B cell (primary cell): ENCODE data around the gene CDKN2B. TPM values are rescaled to one million over a fixed set of nuclear protein-coding genes. Genes with fewer than 3 reads are reported as not detected.

ENCODE experiments used
- ATAC-seq: fragments of 200-7000 bp; cut with Tn5 transposase; one replicate; pipeline ENCODE4 v1.10.0; 2021; ENCODE audit warnings: low read depth, mild to moderate bottlenecking, moderate number of reproducible peaks, moderate library complexity
- CTCF ChIA-PET: fragments of 350-600 bp; sonication (Branson Sonifier 250); formaldehyde crosslinking; loops from one replicate; lab custom pipeline; 2021; ENCODE audit warnings: antibody characterized with exemption, inconsistent platforms; lab: Charles Lee
- POLR2A ChIA-PET: fragments of 350-600 bp; sonication (Branson Sonifier 250); formaldehyde crosslinking; loops from one replicate; lab custom pipeline; 2021; ENCODE audit warnings: antibody characterized with exemption; lab: Charles Lee
- DNase-seq: peaks from one replicate; pipeline ENCODE4 v3.0.0; 2013
- H2AFZ ChIP-seq: 2 replicates; pipeline ENCODE4 v1.6.1; 2012; ENCODE audit warnings: mild to moderate bottlenecking, low read depth, low read length; ENCODE audit not compliant: insufficient read depth, poor library complexity, severe bottlenecking
- H3K27ac ChIP-seq, 2 donors: 1 replicate in 1 of 2; 2 replicates in 1 of 2; pipeline ENCODE4 v1.5.1; 2012 to 2013; ENCODE audit warnings: low read length in 2 of 2, mild to moderate bottlenecking in 2 of 2, moderate library complexity in 1 of 2
- H3K27me3 ChIP-seq, 4 experiments: fragments of 200-600 bp in 1 of 4; sonication (generic) in 1 of 4; replicated peaks in 1 of 4; 1 replicate in 2 of 4; 2 replicates in 2 of 4; pipeline versions ENCODE4 v1.6.1 to v1.7.0; 2013 to 2016; ENCODE audit warnings: low read length in 3 of 4, mild to moderate bottlenecking in 2 of 4, mixed read lengths in 1 of 4, moderate library complexity in 1 of 4; ENCODE audit not compliant: insufficient read depth in 4 of 4, control insufficient read depth in 3 of 4; ENCODE audit errors: control extremely low read depth in 1 of 4
- H3K36me3 ChIP-seq, 2 experiments: replicated peaks in 1 of 2; 1 replicate in 1 of 2; 2 replicates in 1 of 2; pipeline versions ENCODE4 v1.6.1 to v1.7.1; 2013; ENCODE audit warnings: low read length in 1 of 2; ENCODE audit not compliant: insufficient read depth in 2 of 2, control insufficient read depth in 1 of 2; ENCODE audit errors: control extremely low read depth in 1 of 2, extremely low read depth in 1 of 2
- H3K4me1 ChIP-seq, 2 donors: fragments of 200-600 bp in 1 of 2; sonication (generic) in 1 of 2; 1 replicate in 1 of 2; 2 replicates in 1 of 2; pipeline versions ENCODE4 v1.5.1 to v1.6.1; 2013 to 2017; ENCODE audit warnings: low read length in 2 of 2; ENCODE audit not compliant: control insufficient read depth in 2 of 2, insufficient read depth in 2 of 2
- H3K4me2 ChIP-seq: replicated peaks from 2 replicates; pipeline ENCODE3; 2012; ENCODE audit warnings: mild to moderate bottlenecking, low read depth, low read length; ENCODE audit not compliant: poor library complexity, severe bottlenecking
- H3K4me3 ChIP-seq, 5 experiments: fragments of 200-600 bp in 1 of 5; sonication (generic) in 1 of 5; 1 replicate in 3 of 5; 2 replicates in 2 of 5; pipeline versions ENCODE4 v1.5.1 to v1.7.0; 2011 to 2016; ENCODE audit warnings: low read length in 4 of 5, mild to moderate bottlenecking in 4 of 5, low read depth in 2 of 5, control low read depth in 1 of 5, moderate library complexity in 1 of 5; ENCODE audit not compliant: insufficient read depth in 1 of 5; ENCODE audit errors: control extremely low read depth in 1 of 5, extremely low read depth in 1 of 5
- H3K79me2 ChIP-seq: fragments of 200-600 bp; sonication (generic); one replicate; pipeline ENCODE4 v1.6.0; 2016; ENCODE audit warnings: low read length; ENCODE audit not compliant: control insufficient read depth, insufficient read depth
- H3K9ac ChIP-seq: fragments of 200-600 bp; sonication (generic); 2 replicates; pipeline ENCODE4 v1.6.1; 2017; ENCODE audit warnings: mild to moderate bottlenecking, low read length, moderate library complexity
- H3K9me3 ChIP-seq, 3 donors: one replicate each; pipeline versions ENCODE4 v1.6.1 to v1.7.1; 2013; ENCODE audit warnings: low read length in 2 of 3; ENCODE audit not compliant: control insufficient read depth in 2 of 3, insufficient read depth in 1 of 3; ENCODE audit errors: control extremely low read depth in 1 of 3
- H4K20me1 ChIP-seq: 2 replicates; pipeline ENCODE4 v1.6.0; 2012; ENCODE audit warnings: mild to moderate bottlenecking, low read length; ENCODE audit not compliant: insufficient read depth, control insufficient read depth, poor library complexity, severe bottlenecking
- H3K27ac Mint-ChIP-seq: one replicate; pipeline ENCODE4 v1.8.0; 2021; ENCODE audit warnings: mixed read lengths
- H3K27me3 Mint-ChIP-seq: one replicate; pipeline ENCODE4 v1.8.0; 2021; ENCODE audit warnings: mixed read lengths
- H3K4me1 Mint-ChIP-seq: one replicate; pipeline ENCODE4 v1.8.0; 2021; ENCODE audit warnings: mixed read lengths
- H3K4me3 Mint-ChIP-seq: one replicate; pipeline ENCODE4 v1.8.0; 2021; ENCODE audit warnings: mixed read lengths
- H3K9me3 Mint-ChIP-seq: one replicate; pipeline ENCODE4 v1.8.0; 2022; ENCODE audit warnings: mixed read lengths; ENCODE audit not compliant: insufficient read depth
- EZH2 ChIP-seq: IDR thresholded peaks from 2 replicates; pipeline ENCODE4 v1.6.1; 2012; ENCODE audit warnings: borderline replicate concordance, low read depth, mild to moderate bottlenecking, moderate library complexity, low read length; ENCODE audit not compliant: insufficient read depth, poor library complexity, severe bottlenecking
- WGBS: methylation state at CpG from one replicate; pipeline ENCODE4 v1.1.5; 2013; ENCODE audit warnings: missing lambda C conversion rate; ENCODE audit not compliant: insufficient coverage; 5-methylcytosine and 5-hydroxymethylcytosine counted together
- intact Hi-C: fragments of 100-400 bp; cut with micrococcal nuclease; formaldehyde crosslinking; loops from one replicate; pipeline ENCODE4 v1.10.0; 2022
- polyA plus RNA-seq: library from polyadenylated mRNA; depleted of rRNA; stranded (reverse); fragments of >200 nt; gene quantifications from 2 replicates; pipeline ENCODE4 v1.2.3, GENCODE V29; 2012
- total RNA-seq, 2 donors: library from RNA; stranded (reverse); fragments of 120-200 nt in 1 of 2; gene quantifications; 1 replicate in 1 of 2; 2 replicates in 1 of 2; pipeline versions ENCODE4 v1.2.3 to v1.2.4, GENCODE V29; 2013 to 2022
- TF ChIP-seq, protein P1 (sequence below): fragments of 200-600 bp; IDR thresholded peaks from one replicate; pipeline ENCODE4 v1.8.0; 2022; ENCODE audit warnings: antibody characterized with exemption, mild to moderate bottlenecking

The CDKN2B gene
- total and polyA plus RNA-seq, 2 donors (not counting 1 experiment from before 2014, with no cell fraction given), result 0.36 to 0.42 TPM

DNA sequence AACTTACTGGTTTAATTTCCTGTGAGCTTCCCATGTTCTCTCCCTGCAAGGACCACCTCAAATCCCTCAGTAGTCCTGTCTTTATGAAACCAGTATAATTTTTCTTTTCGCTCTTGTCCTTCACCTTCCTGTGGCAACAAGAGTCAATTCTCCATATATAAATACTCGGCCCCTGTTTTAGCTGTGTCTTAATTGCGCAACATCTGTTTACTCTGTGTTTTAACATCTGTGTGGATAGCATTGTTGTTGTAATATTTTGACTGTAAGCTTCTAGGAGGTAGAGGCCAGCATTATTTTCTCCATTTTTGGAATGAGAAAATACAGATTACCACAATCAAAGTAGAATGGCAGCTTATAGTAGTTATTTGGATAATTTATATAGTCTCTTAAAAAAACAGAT is 30.2 kb upstream of the CDKN2B start:
- TF ChIP-seq, protein P1, sequence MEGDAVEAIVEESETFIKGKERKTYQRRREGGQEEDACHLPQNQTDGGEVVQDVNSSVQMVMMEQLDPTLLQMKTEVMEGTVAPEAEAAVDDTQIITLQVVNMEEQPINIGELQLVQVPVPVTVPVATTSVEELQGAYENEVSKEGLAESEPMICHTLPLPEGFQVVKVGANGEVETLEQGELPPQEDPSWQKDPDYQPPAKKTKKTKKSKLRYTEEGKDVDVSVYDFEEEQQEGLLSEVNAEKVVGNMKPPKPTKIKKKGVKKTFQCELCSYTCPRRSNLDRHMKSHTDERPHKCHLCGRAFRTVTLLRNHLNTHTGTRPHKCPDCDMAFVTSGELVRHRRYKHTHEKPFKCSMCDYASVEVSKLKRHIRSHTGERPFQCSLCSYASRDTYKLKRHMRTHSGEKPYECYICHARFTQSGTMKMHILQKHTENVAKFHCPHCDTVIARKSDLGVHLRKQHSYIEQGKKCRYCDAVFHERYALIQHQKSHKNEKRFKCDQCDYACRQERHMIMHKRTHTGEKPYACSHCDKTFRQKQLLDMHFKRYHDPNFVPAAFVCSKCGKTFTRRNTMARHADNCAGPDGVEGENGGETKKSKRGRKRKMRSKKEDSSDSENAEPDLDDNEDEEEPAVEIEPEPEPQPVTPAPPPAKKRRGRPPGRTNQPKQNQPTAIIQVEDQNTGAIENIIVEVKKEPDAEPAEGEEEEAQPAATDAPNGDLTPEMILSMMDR, result no peak
- no peak for TF ChIP-seq EZH2
- POLR2A ChIA-PET, result interaction anchor here (1.0 kb wide), 1 partner anchor 237 kb away, joined by 3 read pairs; no protein-coding TSS in a partner anchor
- no peaks in the 10 kb centered on the region for H3K27me3 ChIP-seq
- no peak overlapping the region for H2AFZ ChIP-seq
- Mint-ChIP-seq H3K9me3 (no peaks in the 10 kb centered on the region), H3K4me1 (no peaks in the 10 kb centered on the region), H3K27me3 (no peaks in the 10 kb centered on the region), H3K27ac (no peak overlapping the region), H3K4me3 (no peak overlapping the region)
- DNase-seq (no peak), ATAC-seq (no peak)
- no peaks in the 10 kb centered on the region for H4K20me1 ChIP-seq
- no peaks in the 10 kb centered on the region for H3K9me3 ChIP-seq
- intact Hi-C loops, result loop anchor here (5.0 kb wide), 1 partner anchor 332 kb away; no protein-coding TSS in a partner anchor
- no peaks in the 10 kb centered on the region for H3K4me1 ChIP-seq
- CTCF ChIA-PET, result interaction anchor here (0.9 to 9.5 kb wide), 8 partner anchors 9 to 227 kb away, joined by 3 to 217 read pairs (median 4); partner anchors contain the start of gene CDKN2B
- no peak overlapping the region for H3K27ac ChIP-seq
- H3K4me3 ChIP-seq, result no peak overlapping the region
- no peak overlapping the region for H3K4me2 ChIP-seq
- no peaks in the 10 kb centered on the region for H3K79me2 ChIP-seq
- H3K36me3 ChIP-seq, result no peaks in the 10 kb centered on the region
- no peak overlapping the region for H3K9ac ChIP-seq
- no CpG with 5 or more reads among the region's 3 CpGs for WGBS

DNA sequence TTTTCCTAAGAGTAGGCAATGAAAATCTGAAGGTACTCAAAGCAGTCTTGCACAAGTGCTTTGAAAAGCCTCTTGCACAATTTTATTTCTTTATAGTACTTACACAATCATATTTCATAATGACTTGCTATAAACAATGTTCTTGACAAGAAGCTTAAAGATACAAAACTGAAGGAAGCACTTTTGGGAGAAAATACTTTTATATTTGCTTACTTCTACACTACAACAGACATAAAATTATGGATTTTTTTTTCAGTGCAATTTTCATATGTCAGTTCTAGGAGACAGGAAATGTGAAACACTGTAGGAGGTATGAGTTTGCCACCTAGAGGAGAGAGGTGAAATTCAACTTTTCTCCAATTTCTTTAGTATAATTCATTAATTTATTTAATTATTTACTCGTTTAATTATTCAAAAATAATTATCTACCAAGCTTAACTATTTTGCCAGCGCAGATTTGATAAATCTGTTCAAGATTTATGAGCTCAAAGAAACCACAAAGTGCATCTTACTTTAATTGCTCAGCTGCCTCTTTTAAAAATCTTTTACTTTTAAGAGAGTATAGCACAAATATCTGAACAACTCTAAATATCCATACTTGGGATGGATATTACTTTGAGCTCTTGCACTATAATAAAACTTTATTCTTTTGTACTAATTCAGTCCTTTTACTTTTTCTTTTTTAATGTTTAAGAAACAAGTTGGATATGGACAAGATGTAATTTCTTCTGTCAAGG is 29.0 kb upstream of the CDKN2B start:
- POLR2A ChIA-PET, result no interaction called here
- no peak overlapping the region for H3K27ac Mint-ChIP-seq
- Histone ChIP-seq H3K79me2 (no peaks in the 10 kb centered on the region), H3K4me2 (no peak overlapping the region), H3K27me3 (no peaks in the 10 kb centered on the region), H3K4me3 (no peak overlapping the region), H3K4me1 (no peaks in the 10 kb centered on the region), H2AFZ (no peak overlapping the region), H4K20me1 (no peaks in the 10 kb centered on the region), H3K9ac (no peak overlapping the region), H3K36me3 (no peaks in the 10 kb centered on the region), H3K27ac (no peak overlapping the region), H3K9me3 (no peaks in the 10 kb centered on the region)
- no peak for ATAC-seq
- peak; percentile 25 for DNase-seq
- H3K9me3 Mint-ChIP-seq, result no peaks in the 10 kb centered on the region
- CTCF ChIA-PET, result interaction anchor here (0.8 to 9.5 kb wide), 15 partner anchors 9 to 604 kb away, joined by 3 to 217 read pairs (median 4); partner anchors contain the start of gene CDKN2B
- no CpG with 5 or more reads among the region's 2 CpGs for WGBS
- no peak for TF ChIP-seq EZH2
- TF ChIP-seq, protein P1, result peak; percentile 77
- intact Hi-C loops, result loop anchor here (1.0 to 5.0 kb wide), 2 partner anchors 225 to 331 kb away; no protein-coding TSS in a partner anchor
- H3K27me3 Mint-ChIP-seq, result no peaks in the 10 kb centered on the region
- H3K4me3 Mint-ChIP-seq, result no peak overlapping the region
- H3K4me1 Mint-ChIP-seq, result no peaks in the 10 kb centered on the region
